ENCODE measurements around the gene PCARE. TPM values are rescaled to one million over a fixed set of nuclear protein-coding genes. Genes with fewer than 3 reads are reported as not detected.

Gene PCARE
- total RNA-seq, 2 donors from 2014 or later: 0.58 to 1.0 TPM

DNA sequence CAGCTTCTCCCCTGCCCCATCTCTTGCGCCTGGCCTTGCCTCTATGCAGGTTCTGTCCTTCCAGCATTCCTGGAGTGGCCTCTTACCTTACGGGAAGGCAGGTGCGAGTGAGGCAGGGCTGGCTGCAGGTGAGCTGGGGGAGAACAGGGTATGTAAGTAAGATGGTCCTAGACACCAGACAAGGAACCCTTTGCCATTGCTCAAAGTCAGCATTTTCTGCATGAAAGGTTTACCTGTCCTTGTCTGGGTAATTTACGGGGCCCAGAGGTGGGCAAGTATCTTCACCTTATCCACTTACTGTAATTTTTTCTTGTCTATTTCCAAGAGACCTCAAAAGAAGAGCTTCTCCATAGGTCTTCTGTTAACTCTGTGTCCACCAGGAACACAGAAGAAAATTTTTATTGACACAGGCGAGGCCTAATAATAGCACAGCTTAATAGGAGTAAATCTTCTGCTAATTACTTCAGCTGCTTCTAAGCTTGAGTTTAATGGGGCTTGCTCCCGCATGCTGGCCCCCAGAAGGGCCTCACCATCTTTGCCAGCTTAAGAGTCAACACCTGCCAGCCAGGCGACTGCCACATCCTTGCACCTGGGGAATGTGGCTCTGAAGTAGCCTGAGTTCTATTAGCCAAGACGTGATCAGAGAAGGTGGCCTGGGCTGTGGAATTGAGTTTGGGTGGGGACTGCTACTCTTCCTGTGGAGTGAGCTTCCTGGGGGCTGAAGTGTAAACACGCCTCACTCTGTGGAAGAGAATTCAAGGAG is 27.1 kb downstream of the PCARE start:
- intact Hi-C loops (cut with DNase I): no loop called here
- no peak for ATAC-seq
- DNase-seq: no peak

DNA sequence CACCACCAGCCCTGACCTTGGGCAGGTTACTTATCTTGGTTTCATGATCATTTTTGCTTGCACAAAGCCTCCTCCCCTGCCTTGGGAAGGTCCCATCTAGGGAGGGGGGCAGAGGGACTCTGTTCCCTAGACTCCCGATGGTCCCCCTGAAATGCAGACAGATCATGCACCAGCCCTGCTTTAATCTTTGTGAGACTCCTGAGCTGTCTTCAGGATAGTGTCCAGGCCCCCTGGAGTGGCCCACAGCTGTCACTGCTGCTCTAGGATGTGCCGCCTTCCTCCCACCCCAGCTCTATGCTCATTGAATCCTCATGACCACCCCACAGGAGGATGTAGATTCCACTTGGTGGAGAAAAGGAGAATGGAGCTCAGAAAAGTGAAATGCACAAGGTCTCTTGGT is 28.0 kb downstream of the PCARE start:
- ATAC-seq (no peak), DNase-seq (no peak)
- intact Hi-C loops (cut with DNase I): no loop called here

DNA sequence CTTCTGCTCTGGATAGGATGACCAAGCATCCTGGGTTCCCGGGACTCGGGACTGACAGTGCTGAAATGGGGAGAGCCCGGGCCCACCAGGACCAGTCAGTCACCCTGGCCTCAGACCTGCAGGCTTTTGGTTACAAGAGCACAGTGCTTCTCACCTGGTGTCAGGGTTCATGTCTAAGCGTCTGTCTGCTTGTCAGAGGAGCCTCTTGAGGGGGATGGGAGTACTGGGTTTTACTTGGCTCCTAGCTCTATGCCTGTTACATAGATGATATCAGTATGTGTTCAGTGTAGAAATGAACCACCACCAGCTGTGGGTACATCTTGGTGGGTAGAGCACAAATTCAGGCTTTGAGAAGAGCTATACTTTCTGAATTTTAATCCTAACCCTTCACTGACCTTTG is 29.9 kb downstream of the PCARE start:
- intact Hi-C loops (cut with DNase I): no loop called here
- DNase-seq: no peak
- no peak for ATAC-seq

DNA sequence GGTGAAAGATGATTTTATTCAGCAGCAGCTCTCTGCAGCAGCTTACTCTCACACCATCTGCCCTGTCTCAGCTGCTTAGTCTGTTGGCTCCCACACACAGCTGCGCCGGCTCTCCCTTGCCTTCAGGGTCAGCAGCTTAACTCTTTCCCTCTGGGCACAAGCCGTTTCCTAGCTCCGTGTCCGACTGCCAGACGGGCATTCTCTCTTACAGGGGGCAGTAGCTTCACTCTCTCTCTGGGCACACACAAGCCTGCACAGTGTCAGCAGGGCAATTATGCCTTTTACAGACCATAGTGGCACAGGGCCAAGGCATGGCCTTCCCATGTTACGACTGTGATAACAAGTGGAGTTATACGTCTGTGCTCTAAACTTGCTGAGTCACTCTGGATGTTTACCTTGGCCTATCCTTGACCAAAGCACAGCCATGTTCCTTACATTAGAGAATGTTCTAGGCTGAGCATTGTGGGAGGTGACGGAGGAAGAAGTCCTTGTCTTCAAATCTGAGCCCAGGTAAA is 31.7 kb downstream of the PCARE start:
- ATAC-seq (peak; percentile 55 to 75), DNase-seq (no peak)
- intact Hi-C loops (cut with DNase I): no loop called here

DNA sequence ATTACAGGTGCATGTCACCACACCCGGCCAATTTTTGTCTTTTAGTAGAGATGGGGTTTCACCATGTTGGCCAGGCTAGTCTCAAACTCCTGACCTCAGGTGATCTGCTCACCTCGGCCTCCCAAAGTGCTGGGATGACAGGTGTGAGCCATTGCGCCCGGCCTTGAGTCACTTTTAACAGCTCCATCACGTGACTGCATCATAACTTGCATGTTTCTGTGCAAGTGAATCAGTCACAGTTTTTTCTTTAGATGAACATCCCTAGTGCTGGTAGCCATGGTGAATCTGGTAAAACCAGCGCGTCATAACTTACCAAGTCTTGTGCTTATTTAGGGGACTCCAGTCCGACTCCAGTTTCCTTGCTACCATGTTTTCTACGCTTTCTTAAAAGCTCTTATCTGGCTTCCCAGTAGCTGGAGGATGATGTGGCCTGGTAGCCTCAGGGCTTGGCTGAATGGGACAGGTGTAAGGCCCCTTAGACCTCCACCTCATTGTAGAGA is 33.1 kb downstream of the PCARE start:
- no peak for ATAC-seq
- DNase-seq: no peak
- intact Hi-C loops (cut with DNase I): no loop called here

DNA sequence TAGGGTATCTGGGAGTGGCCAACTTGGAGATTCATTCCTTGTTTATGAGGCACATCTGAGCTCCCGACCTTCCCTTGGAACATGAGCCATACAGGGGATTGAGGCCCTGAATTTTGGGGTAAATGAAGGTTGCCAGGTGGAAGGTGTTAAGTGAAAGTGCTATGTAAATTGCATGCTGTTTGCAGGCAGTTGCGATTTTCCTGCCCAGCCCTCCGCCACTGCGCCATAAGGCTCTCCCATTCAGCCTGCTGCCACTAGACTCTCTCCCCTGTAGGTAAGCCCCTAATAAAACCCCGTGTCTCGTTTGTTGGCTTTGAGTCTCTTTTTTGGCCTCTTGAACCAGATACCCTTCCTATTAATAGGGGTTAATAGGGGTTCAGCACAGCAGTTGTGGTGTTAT is 33.8 kb downstream of the PCARE start:
- intact Hi-C loops (cut with DNase I): no loop called here
- no peak for DNase-seq
- no peak for ATAC-seq

DNA sequence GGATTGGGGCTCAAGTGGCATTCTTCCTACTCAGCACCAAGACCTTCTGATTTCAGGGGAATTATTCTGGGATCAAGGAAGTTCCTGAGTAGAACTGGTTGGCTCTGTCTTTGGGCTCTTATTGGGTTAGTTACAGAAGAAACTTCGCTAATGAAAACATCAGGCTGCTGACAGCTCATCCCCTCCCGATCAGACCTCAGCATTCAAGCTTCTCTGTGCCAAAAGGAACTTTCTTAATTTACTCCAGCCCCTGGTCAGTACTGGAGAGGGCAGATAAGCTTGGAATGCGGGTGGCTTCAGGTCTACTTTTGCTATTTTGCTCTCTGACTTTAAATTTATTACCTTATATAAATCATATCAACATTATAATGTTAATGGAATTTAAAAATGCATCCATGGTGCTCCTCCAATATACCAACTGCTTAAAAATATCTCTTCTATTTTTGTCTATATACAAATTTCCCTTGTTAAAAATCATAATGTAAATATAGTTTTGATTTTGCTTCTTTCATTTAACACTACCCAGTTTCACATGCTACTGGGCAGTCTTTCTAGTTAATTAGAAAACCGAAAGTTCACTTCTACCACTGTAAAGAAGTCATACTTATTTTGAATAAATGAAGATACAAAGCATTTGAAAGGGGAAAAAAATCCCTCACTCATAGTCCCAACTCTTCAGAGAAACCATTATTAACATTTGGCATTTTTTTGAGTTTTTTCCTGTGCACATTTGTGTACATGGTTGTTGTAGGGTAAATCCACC is 34.4 kb downstream of the PCARE start:
- no peak for DNase-seq
- peak in 1 of 2 donors; percentile 60 for ATAC-seq
- intact Hi-C loops (cut with DNase I): no loop called here

DNA sequence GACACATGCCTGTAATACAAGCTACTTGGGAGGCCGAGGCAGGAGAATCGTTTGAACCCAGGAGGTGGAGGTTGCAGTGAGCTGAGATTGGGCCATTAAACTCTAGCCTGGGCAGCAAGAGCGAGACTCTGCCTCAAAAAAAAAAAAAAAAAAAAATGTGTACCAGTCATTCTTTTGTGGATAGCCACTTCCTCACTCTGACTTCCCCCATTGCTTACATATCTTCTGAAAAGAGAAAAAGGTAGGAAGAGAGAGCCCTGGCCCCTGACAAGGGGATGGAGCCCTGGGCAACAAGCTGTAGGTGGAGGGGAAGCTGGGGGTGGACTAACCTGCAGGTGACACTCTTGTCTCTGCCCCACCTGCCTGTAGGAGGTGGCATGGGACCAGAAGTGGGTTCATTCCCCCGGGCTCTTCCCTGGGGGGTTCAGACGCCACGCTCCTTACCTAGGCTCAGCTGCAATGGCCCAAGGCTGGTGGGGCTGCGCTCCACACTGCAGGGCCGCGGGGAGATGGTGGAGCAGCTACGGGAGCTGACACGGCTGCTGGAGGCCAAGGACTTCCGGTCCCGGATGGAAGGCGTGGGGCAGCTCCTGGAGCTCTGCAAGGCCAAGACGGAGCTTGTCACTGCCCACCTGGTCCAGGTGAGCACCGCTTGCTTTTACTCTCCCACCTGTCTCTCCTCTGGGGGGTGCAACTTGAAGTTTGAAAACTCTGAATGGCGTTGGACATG is 39.1 kb downstream of the PCARE start:
- ATAC-seq (no peak), DNase-seq (no peak)
- intact Hi-C loops (cut with DNase I): no loop called here

DNA sequence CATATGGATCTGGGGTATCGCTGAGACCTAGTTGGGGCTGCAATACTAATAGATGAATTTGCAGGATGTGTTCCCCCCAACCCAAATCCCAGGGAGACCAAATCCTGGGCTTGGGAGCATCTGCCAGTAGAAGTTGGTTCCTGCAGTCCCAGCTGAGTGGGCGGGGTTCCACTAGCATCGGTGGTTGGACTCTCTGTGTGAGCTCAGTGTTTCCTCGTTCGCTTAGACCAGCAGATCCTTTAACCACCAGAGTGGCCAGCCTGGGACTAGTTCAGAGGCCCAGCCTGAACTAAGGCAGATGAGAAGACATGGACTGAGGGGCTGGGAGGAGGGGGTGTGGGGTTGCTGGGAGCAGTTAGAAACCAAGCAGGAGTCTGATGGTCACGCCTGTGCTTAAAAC is 40.7 kb downstream of the PCARE start:
- DNase-seq: no peak
- intact Hi-C loops (cut with DNase I): no loop called here
- ATAC-seq: no peak

DNA sequence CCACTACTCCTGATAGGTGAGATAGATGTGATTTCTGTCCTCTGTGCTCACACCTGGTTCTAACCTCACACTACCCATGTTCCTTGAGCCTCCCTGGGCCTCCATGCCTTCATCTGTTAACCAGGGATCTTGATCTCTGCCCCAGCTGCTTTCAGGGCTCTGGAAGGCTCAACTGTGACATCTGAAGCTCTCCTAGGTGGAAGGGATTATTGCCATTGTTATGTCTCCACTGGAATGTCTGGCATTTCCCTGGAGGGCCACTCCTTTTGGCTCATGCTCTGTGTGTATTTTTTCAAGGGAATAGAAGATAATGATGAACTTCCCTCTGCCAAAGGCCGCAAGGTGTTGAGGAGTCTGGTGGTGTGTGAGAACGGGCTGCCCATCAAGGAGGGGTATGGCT is 41.2 kb downstream of the PCARE start:
- DNase-seq (no peak), ATAC-seq (no peak)
- intact Hi-C loops (cut with DNase I): no loop called here

DNA sequence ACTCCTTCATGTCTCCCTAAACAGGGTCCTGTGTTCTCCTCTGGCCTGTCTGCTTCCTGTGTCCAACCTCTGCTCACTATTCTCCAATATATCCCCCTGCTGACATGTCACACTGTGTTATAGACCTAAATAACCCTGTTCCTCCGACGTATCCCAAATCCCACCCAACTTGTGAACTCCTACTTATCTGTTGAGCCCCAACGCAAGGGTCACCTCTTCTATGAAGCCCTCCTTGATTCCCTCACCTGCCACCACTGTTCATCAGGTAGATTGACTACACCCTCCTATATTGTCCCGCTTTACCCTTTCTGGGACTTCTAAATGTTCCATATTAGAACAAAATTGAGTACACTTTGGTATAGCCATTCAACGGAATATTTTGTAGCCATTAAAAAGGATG is 42.1 kb downstream of the PCARE start:
- ATAC-seq: no peak
- DNase-seq: no peak
- intact Hi-C loops (cut with DNase I): no loop called here

DNA sequence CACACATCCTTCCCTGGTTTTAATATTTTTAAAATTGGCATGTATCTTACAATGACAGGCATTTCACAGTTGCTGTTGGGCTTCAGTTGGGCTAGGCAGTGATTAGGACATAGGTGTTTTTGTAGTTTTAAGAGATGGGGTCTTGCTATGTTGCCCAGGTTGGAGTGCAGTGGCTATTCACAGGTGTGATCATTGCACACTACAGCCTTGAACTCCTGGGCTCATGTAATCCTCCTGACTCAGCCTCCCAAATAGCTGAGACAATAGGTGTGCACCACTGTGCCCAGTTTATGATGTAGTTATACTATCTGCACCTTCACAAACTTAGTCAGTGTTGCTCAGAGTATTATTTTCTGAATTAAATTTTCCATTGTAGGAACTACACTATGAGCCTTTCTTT is 43.3 kb downstream of the PCARE start:
- intact Hi-C loops (cut with DNase I): no loop called here
- no peak for ATAC-seq

DNA sequence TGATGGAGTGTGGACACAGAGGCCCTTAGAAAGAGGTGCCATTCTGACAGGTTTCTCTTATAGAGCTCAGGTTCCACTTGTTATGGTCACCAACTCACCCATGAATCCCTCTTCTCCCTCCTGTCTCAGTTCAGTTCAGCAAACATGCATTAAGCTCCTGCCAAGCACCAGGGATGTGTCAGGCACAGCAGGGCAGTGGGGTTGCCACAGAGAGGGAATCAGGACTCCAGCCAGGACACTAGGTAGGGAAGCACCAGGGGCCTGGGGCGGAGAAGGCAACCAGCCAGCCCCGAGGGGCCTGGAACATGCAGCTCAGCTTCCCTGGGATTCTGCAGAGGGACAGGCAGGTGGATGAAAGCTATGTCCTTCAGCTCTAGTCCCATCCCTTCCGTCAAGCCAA is 48.6 kb downstream of the PCARE start:
- peak in 1 of 2 donors; percentile 11 for ATAC-seq
- no peak for DNase-seq
- intact Hi-C loops (cut with DNase I): no loop called here

More for the DNA sequence above, 43.3 kb downstream of the PCARE start:
- no peak for DNase-seq

DNA sequence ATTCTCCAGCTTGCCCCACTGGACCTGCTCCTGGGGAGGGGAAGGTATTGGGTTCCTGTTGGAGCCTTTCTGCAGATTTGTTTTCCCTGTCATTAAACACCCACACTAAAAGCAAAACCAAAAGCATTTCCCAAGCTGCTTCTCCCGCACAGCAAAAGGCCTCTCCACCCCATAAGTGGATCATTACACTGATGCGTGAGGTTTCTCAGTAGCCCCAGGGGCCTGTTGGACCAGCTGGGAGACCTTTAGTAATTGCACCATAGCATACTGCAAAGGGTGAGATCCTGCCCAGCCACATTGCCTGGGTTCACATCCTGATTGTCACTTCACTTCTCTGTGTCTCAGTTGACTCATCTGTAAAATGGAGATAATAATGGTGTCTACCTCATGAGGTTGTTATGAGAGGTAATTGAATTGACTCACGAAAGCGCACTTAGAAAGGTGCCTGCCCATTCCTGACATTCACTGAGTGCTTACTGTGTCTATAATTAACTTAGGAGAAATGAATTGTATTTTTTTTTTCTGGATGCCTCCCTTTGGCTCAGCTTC is 49.4 kb downstream of the PCARE start:
- DNase-seq (no peak), ATAC-seq (no peak)
- intact Hi-C loops (cut with DNase I): no loop called here

DNA sequence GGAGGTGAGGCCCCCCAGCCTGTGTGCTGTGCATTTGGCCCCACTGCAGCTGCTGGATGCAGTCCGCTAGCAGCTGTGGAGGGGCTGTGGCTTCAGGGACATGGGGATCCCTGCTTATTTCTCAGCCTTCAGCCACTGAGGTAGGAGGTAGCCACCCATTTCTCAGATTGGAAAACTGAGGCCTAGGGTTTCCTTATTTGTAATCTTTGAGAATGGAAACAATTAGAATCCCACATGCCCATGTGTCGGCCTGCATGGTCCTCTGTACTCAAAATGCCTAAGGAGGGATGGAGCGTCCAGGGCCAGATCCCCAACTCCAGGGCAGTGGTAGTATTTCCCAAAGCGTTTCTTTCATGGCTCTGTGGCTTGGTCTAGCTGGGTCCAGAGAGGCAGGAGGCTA is 51.1 kb downstream of the PCARE start:
- DNase-seq: no peak
- intact Hi-C loops (cut with DNase I): no loop called here
- no peak for ATAC-seq

DNA sequence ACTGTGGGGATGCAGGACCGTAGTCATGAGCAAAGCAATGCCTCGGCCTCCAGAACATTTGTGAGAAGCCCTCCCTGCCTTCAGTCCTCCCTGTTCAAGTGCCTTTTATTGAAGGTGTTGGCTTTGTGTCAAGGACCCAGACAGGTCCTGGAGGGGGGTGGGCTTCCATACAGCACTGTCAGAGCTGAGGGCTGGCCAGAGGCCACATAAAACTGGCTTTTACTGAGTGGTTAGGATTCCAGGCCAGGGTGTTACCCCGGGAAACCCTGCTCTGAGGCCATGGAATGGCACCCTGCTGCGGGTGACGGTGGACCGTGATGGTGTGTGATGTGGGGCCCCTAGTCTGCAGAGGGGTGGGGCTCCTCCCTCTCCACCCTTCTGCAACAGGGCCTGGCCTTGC is 51.6 kb downstream of the PCARE start:
- no peak for DNase-seq
- intact Hi-C loops (cut with DNase I): no loop called here
- ATAC-seq: no peak

DNA sequence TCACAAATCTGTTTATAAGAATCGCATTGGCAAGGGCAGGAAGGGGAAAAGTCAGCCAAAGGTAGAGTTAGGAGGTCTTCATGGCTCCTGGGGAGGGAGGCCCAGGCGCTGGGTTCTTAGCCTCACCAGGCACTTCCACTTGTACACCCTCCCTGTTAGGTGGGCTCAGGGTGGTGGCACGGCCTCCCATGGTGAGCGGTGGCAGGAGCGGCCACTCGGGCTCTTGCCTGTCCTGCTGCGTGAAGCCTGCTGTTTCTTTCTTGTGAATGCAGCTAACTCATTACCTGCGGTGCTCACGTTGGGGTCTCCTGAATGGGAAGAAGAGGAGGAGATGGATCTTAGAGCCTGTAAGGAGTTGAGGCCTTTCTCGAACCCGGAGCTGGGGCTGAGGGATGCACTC is 52.4 kb downstream of the PCARE start:
- intact Hi-C loops (cut with DNase I): no loop called here
- DNase-seq (no peak), ATAC-seq (no peak)

DNA sequence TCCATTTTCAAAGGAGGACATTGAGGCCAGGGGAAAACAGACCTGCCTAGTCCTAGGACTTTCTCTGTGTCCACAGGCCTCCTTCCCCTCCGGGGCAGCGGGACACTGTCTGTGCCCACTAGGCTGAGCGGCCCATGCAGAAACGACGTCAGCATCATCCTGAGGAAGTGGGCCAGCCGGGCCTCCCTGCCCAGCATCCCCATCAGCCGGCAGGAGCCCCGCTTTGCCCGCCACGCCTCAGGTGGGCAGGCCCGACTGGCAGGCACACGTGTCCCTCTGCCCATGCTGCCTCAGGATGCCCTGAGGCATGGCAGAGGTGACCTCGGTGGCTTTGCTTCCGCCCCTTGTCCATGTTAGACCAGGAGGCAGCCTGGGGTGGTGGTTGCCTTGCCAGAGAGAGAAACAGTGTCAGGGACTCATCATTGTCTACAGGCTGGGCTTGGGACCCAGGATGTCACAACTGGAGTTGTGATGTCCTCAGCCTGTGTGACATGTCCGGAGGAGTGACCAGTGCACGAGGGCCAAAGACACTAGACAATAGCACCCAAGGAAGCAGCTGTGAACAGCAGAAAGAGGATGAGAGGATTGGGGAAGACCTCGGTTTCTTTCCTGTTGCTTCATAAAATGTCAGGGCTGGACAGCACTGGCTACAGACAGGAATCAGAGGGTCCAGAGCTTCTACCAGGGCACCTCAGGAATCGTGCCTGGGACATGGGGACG is 56.4 kb downstream of the PCARE start:
- intact Hi-C loops (cut with DNase I): loop anchor here in 1 of 2 donors (10.0 kb wide), 1 partner anchor 97 kb away; the partner anchor contains the start of gene CLIP4
- DNase-seq (no peak), ATAC-seq (no peak)

DNA sequence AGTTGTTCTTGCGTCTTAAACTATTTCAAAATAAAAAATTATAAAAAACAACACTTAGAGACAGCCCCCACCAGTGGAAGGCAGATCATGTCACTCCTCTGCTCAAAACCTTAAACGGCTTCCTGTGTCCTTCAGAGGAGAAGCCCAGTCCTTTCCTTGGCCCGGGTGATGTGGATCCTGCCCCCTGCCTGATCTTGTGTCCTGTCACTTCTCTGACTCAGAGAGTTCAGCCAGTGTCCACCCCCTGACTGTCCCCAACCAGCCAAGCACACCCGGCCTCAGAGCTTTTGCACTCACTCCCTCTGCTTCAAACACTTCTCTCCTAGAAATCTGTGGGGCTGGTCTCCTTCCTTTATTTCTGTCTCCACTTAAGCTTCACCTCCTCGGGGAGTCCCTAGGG is 57.8 kb downstream of the PCARE start:
- ATAC-seq (peak in 1 of 2 donors; percentile 37), DNase-seq (peak; percentile 58)
- intact Hi-C loops (cut with DNase I): loop anchor here in 1 of 2 donors (10.0 kb wide), 1 partner anchor 98 kb away; the partner anchor contains the start of gene CLIP4

Measured in left cardiac atrium (tissue), 4 donors.